NB4 (cell line): ENCODE results near the gene TPSB2.

Experiments used
- CTCF ChIP-seq: IDR thresholded peaks from one replicate; pipeline ENCODE4 v1.5.1; 2012; ENCODE audit warnings: low read depth, low read length
- MYC ChIP-seq: IDR thresholded peaks from 2 replicates; pipeline ENCODE4 v1.6.1; 2011; ENCODE audit warnings: low read depth, low read length
- POLR2A ChIP-seq: IDR thresholded peaks from 2 replicates; pipeline ENCODE4 v1.6.1; 2011; ENCODE audit warnings: mild to moderate bottlenecking; ENCODE audit not compliant: insufficient read length; ENCODE audit errors: extremely low read depth

DNA sequence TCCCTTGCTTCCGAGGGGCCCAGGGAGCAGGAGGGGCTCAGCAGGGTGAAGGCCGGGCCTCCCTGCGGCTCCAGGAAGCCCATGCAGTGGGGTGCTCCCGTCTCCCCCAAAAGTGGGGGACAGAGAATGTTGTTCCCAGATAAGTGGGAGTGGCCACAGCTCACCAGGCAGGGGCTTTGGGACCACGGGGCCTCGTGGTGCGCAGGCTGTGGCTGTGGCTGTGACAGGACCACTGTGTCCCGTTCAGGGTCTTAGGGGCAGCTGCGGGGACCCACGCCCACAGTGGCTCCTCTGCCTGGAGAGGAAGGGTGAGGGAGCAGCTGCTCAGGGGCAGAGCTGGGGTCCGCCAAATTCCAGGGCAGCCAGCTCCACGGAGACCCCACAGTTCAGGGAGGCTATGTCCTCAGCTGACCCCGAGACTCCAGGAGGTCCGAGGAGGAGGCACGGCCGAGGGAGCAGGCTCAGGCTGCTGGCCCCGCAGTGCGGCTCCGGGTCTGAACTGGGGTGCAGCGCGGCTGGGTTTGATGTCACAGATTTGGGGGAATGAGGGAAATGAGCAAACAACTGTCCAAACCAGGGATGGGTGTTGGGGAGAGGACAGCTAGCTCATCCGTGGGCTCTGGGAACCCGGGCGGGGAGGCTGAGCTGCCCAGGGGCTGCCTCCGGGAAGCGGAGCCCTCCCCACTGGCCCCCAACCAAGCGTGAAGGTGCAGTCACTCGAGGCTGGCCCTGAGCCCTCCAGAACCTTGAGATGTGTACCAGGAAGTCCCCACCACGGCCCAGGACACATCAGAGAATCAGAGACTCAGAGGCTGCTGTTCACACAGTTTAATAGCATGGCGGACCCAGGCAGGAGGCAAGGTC lies 49.3 kb upstream of the TPSB2 start:
- TF ChIP-seq POLR2A: no peak
- TF ChIP-seq CTCF: no peak
- no peak for TF ChIP-seq MYC
